Measurements from ENCODE around the gene MAD1L1.

The MAD1L1 gene

GRCh38 chr7:2142386-2142785 is 90.4 kb downstream of the MAD1L1 start:
- peaks cover 21% of the 10 kb centered on the region for H4K20me1 ChIP-seq (ENCODE audit: insufficient read depth, low read length)
- H2AFZ ChIP-seq (ENCODE audit: low read depth, low read length) = no peak overlapping the region
- DNase-seq = no peak
- no peak overlapping the region for H3K4me3 ChIP-seq (ENCODE audit: low read depth in 1 of 2, low read length in 2 of 2)
- no peaks in the 10 kb centered on the region for H3K27me3 ChIP-seq (ENCODE audit: insufficient read depth, low read length, poor library complexity)
- peaks cover 66% of the 10 kb centered on the region for H3K36me3 ChIP-seq (ENCODE audit: insufficient read depth, low read length)
- H3K4me1 ChIP-seq (ENCODE audit: insufficient read depth, low read length) = peaks cover 3% of the 10 kb centered on the region
- no peak overlapping the region for H3K27ac ChIP-seq (ENCODE audit: low read length)
- H3K79me2 ChIP-seq (ENCODE audit: insufficient read depth, low read length) = no peaks in the 10 kb centered on the region
- TF ChIP-seq CTCF (IDR thresholded peaks at IDR 0.05; ENCODE audit: borderline replicate concordance, extremely low read depth, low read length, poor library complexity, severe bottlenecking) (no peak), EZH2 (IDR thresholded peaks at IDR 0.05; ENCODE audit: borderline replicate concordance, low read depth, low read length, severe bottlenecking) (no peak)
- ATAC-seq (ENCODE audit: insufficient read depth, low read depth) = no peak
- no peak overlapping the region for H3K4me2 ChIP-seq (ENCODE audit: insufficient read depth, low read length)
- no peak overlapping the region for H3K9ac ChIP-seq (ENCODE audit: low read depth, low read length)
- no peaks in the 10 kb centered on the region for H3K9me3 ChIP-seq (ENCODE audit: insufficient read depth, low read length, severe bottlenecking)

GRCh38 chr7:2141651-2142050 is 91.1 kb downstream of the MAD1L1 start:
- H2AFZ ChIP-seq (ENCODE audit: low read depth, low read length) = no peak overlapping the region
- no peak overlapping the region for H3K9ac ChIP-seq (ENCODE audit: low read depth, low read length)
- no peak overlapping the region for H3K4me2 ChIP-seq (ENCODE audit: insufficient read depth, low read length)
- no peak for TF ChIP-seq CTCF (IDR thresholded peaks at IDR 0.05; ENCODE audit: borderline replicate concordance, extremely low read depth, low read length, poor library complexity, severe bottlenecking)
- no peak for TF ChIP-seq EZH2 (IDR thresholded peaks at IDR 0.05; ENCODE audit: borderline replicate concordance, low read depth, low read length, severe bottlenecking)
- peaks cover 3% of the 10 kb centered on the region for H3K4me1 ChIP-seq (ENCODE audit: insufficient read depth, low read length)
- no peaks in the 10 kb centered on the region for H3K79me2 ChIP-seq (ENCODE audit: insufficient read depth, low read length)
- ATAC-seq (ENCODE audit: insufficient read depth, low read depth) = no peak
- peaks cover 21% of the 10 kb centered on the region for H4K20me1 ChIP-seq (ENCODE audit: insufficient read depth, low read length)
- no peaks in the 10 kb centered on the region for H3K27me3 ChIP-seq (ENCODE audit: insufficient read depth, low read length, poor library complexity)
- no peaks in the 10 kb centered on the region for H3K9me3 ChIP-seq (ENCODE audit: insufficient read depth, low read length, severe bottlenecking)
- no peak overlapping the region for H3K27ac ChIP-seq (ENCODE audit: low read length)
- H3K36me3 ChIP-seq (ENCODE audit: insufficient read depth, low read length) = peaks cover 63% of the 10 kb centered on the region
- no peak for DNase-seq
- H3K4me3 ChIP-seq (ENCODE audit: low read depth in 1 of 2, low read length in 2 of 2) = no peak overlapping the region

- Histone ChIP-seq H4K20me1 (ENCODE audit: insufficient read depth, low read length) (peaks cover 21% of the 10 kb centered on the region), H3K27ac (ENCODE audit: low read length) (no peak overlapping the region), H2AFZ (ENCODE audit: low read depth, low read length) (no peak overlapping the region), H3K9ac (ENCODE audit: low read depth, low read length) (no peak overlapping the region), H3K4me1 (ENCODE audit: insufficient read depth, low read length) (peaks cover 3% of the 10 kb centered on the region), H3K36me3 (ENCODE audit: insufficient read depth, low read length) (peaks cover 63% of the 10 kb centered on the region), H3K27me3 (ENCODE audit: insufficient read depth, low read length, poor library complexity) (no peaks in the 10 kb centered on the region), H3K9me3 (ENCODE audit: insufficient read depth, low read length, severe bottlenecking) (no peaks in the 10 kb centered on the region), H3K4me2 (ENCODE audit: insufficient read depth, low read length) (no peak overlapping the region), H3K79me2 (ENCODE audit: insufficient read depth, low read length) (no peaks in the 10 kb centered on the region), H3K4me3 (ENCODE audit: low read depth in 1 of 2, low read length in 2 of 2) (no peak overlapping the region)
- TF ChIP-seq CTCF (IDR thresholded peaks at IDR 0.05; ENCODE audit: borderline replicate concordance, extremely low read depth, low read length, poor library complexity, severe bottlenecking) (no peak), EZH2 (IDR thresholded peaks at IDR 0.05; ENCODE audit: borderline replicate concordance, low read depth, low read length, severe bottlenecking) (no peak)
- ATAC-seq (ENCODE audit: insufficient read depth, low read depth) (no peak), DNase-seq (no peak)
Measured at GRCh38 chr7:2141021-2141410, 91.7 kb downstream of the MAD1L1 start.

All from DND-41 (cell line).